Lower leg skin (tissue), 3 donors: ENCODE measurements around the gene CACNG1.

Experiments
- CTCF ChIP-seq, 3 donors: fragments of 450-650 bp; IDR thresholded peaks; one replicate each; pipeline ENCODE4 v1.5.1; 2016; ENCODE audit warnings: antibody characterized with exemption in 3 of 3, mild to moderate bottlenecking in 3 of 3, moderate library complexity in 2 of 3
- POLR2A ChIP-seq, 2 donors: fragments of 450-650 bp; IDR thresholded peaks; one replicate each; pipeline ENCODE4 v1.6.1; 2016 to 2017; ENCODE audit warnings: antibody characterized with exemption in 2 of 2, mild to moderate bottlenecking in 1 of 2, moderate library complexity in 1 of 2

DNA sequence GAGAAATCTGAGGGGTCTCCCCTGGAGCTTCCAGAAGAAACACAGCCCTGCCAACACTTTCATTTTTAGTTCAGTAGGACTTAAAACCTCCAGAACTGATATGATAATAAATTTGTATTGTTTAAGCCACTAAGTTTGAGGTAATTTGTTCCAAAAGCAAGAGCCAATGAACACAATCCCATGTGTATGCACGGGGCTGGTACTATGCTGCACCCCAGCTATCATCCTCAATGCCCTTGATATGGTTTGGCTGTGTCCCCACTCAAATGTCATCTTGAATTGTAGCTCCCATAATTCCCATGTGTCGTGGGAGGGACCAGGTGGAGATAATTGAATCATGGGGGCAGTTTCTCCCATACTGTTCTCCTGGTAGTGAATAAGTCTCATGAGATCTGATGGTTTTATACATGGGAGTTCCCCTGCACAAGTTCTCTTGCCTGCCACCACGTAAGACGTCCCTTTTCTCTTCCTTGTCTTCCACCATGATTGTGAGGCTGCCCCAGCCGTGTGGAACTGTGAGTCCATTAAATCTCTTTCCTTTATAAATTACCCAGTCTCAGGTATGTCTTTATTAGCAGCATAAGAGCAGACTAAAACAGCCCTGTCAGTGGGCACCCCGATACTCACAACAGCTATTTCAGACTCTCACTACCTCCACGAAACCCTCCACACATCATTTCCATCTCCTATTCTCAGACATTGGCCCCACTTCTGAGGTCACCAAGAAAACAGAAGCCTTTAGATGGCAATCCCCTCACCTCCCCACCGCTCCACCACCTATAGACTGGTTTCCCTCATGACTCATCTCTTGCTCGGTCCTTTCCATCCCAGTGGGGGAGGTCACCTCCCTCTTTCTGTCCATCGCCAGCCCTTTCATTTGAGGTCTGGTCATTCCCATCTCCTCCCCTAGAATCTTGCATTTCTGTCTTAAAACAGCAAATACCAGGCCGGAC is 8.9 kb upstream of the CACNG1 start:
- TF ChIP-seq POLR2A (IDR thresholded peaks at IDR 0.05) (no peak), CTCF (IDR thresholded peaks at IDR 0.05) (no peak)
